Measurements from ENCODE around the gene DIAPH2.

DNA sequence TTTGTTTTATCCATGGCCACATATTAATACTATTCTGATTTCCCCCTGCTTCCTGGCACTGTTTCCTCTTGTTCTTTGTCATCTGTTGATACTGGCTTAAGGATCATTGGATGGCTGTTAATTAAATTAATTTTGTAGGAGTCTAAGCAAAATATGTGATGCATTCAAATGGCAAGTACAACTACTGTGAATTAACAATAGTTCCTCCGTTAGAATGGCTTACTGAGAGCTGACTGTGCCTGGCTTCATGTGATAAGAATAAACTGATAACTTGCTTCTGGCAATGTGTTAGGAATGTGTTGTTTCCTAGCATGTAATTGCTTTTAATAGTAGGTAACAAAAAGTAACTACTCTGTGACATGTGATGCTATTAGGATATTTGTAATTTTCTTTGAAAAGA is 297.5 kb downstream of the DIAPH2 start:
- TF ChIP-seq, protein P1, sequence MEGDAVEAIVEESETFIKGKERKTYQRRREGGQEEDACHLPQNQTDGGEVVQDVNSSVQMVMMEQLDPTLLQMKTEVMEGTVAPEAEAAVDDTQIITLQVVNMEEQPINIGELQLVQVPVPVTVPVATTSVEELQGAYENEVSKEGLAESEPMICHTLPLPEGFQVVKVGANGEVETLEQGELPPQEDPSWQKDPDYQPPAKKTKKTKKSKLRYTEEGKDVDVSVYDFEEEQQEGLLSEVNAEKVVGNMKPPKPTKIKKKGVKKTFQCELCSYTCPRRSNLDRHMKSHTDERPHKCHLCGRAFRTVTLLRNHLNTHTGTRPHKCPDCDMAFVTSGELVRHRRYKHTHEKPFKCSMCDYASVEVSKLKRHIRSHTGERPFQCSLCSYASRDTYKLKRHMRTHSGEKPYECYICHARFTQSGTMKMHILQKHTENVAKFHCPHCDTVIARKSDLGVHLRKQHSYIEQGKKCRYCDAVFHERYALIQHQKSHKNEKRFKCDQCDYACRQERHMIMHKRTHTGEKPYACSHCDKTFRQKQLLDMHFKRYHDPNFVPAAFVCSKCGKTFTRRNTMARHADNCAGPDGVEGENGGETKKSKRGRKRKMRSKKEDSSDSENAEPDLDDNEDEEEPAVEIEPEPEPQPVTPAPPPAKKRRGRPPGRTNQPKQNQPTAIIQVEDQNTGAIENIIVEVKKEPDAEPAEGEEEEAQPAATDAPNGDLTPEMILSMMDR (IDR thresholded peaks at IDR 0.05): no peak
- TF ChIP-seq POLR2A (IDR thresholded peaks at IDR 0.05): no peak

All from esophagus squamous epithelium (tissue), 4 donors.